GM19468 (cell line): Measurements from ENCODE around the gene ITGA3.

Source experiments
- ATAC-seq: cut with Tn5 transposase; IDR thresholded peaks from one replicate; pipeline ENCODE4 v1.9.1; 2021; ENCODE audit warnings: mild to moderate bottlenecking, moderate library complexity, moderate number of reproducible peaks; ENCODE audit not compliant: unreplicated experiment; ENCODE audit errors: extremely low read depth

ITGA3 gene

GRCh38 chr17:50064253-50065001, 8.5 kb downstream of the ITGA3 start:
- ATAC-seq = no peak

- ATAC-seq = no peak
Measured at GRCh38 chr17:50065056-50065455, 9.1 kb downstream of the ITGA3 start.

- ATAC-seq = no peak
Measured at GRCh38 chr17:50066995-50067394, 11.1 kb downstream of the ITGA3 start.

GRCh38 chr17:50067996-50068395, 12.1 kb downstream of the ITGA3 start:
- no peak for ATAC-seq

- no peak for ATAC-seq
Measured at GRCh38 chr17:50070908-50071680, 15.2 kb downstream of the ITGA3 start.

GRCh38 chr17:50071692-50072091, 15.8 kb downstream of the ITGA3 start:
- ATAC-seq = no peak

- ATAC-seq = no peak
Measured at GRCh38 chr17:50072130-50072529, 16.2 kb downstream of the ITGA3 start.

GRCh38 chr17:50072925-50073324, 17.0 kb downstream of the ITGA3 start:
- ATAC-seq = no peak

- ATAC-seq = no peak
Measured at GRCh38 chr17:50074227-50074626, 18.3 kb downstream of the ITGA3 start.

- ATAC-seq = no peak
Measured at GRCh38 chr17:50075446-50076032, 19.6 kb downstream of the ITGA3 start.

- no peak for ATAC-seq
Measured at GRCh38 chr17:50076221-50076590, 20.3 kb downstream of the ITGA3 start.

- no peak for ATAC-seq
Measured at GRCh38 chr17:50076591-50077235, 20.8 kb downstream of the ITGA3 start.

- no peak for ATAC-seq
Measured at GRCh38 chr17:50078430-50078829, 22.5 kb downstream of the ITGA3 start.

- ATAC-seq = no peak
Measured at GRCh38 chr17:50079334-50080095, 23.6 kb downstream of the ITGA3 start.

GRCh38 chr17:50080096-50080480, 24.2 kb downstream of the ITGA3 start:
- no peak for ATAC-seq

- no peak for ATAC-seq
Measured at GRCh38 chr17:50080827-50081226, 24.9 kb downstream of the ITGA3 start.

GRCh38 chr17:50081757-50082156, 25.8 kb downstream of the ITGA3 start:
- ATAC-seq = no peak

GRCh38 chr17:50087246-50087911, 31.5 kb downstream of the ITGA3 start:
- ATAC-seq = no peak

GRCh38 chr17:50087912-50088405, 32.0 kb downstream of the ITGA3 start:
- no peak for ATAC-seq
